Mesendoderm (in vitro differentiated cells): ENCODE measurements around the gene TMCO4.
A peak's percentile ranks its signal among the peaks of the same experiment; 100 is the strongest.
"Not testable (repeated sequence)": the region's sequence is repeated elsewhere in the genome, so short reads cannot be mapped to it uniquely, and the experiment has no call there.

ENCODE experiments used
- DNase-seq: peaks from one replicate; pipeline ENCODE4 v3.0.0; 2013
- H2AK5ac ChIP-seq: 2 replicates; pipeline ENCODE4 v1.6.1; 2013; ENCODE audit warnings: low read length, inconsistent platforms
- H2BK120ac ChIP-seq: 2 replicates; pipeline ENCODE4 v1.6.1; 2013; ENCODE audit warnings: low read depth, mild to moderate bottlenecking, low read length, moderate library complexity, mixed read lengths
- H2BK15ac ChIP-seq: replicated peaks from 2 replicates; pipeline ENCODE4 v1.6.1; 2013; ENCODE audit warnings: low read depth, mild to moderate bottlenecking, moderate library complexity
- H2BK5ac ChIP-seq: 2 replicates; pipeline ENCODE4 v1.6.1; 2013; ENCODE audit warnings: low read length, inconsistent platforms
- H3K18ac ChIP-seq: 2 replicates; pipeline ENCODE4 v1.6.1; 2013; ENCODE audit warnings: mild to moderate bottlenecking, low read length, mixed read lengths
- H3K23ac ChIP-seq: one replicate; pipeline ENCODE4 v1.6.1; 2013; ENCODE audit warnings: low read length
- H3K27ac ChIP-seq: 2 replicates; pipeline ENCODE4 v1.5.1; 2013; ENCODE audit warnings: low read depth, mild to moderate bottlenecking, inconsistent platforms, low read length, moderate library complexity
- H3K27me3 ChIP-seq: 2 replicates; pipeline ENCODE4 v1.6.1; 2013; ENCODE audit warnings: low read length, control low read depth, mild to moderate bottlenecking, inconsistent platforms; ENCODE audit not compliant: insufficient read depth, poor library complexity
- H3K36me3 ChIP-seq: 2 replicates; pipeline ENCODE4 v1.6.1; 2013; ENCODE audit warnings: low read length, inconsistent platforms; ENCODE audit not compliant: control insufficient read depth, insufficient read depth
- H3K4ac ChIP-seq: one replicate; pipeline ENCODE4 v1.6.1; 2013; ENCODE audit warnings: low read depth, mild to moderate bottlenecking, low read length, moderate library complexity
- H3K4me1 ChIP-seq: 2 replicates; pipeline ENCODE4 v1.6.1; 2013; ENCODE audit warnings: low read depth, low read length, inconsistent platforms; ENCODE audit not compliant: control insufficient read depth
- H3K4me2 ChIP-seq: 2 replicates; pipeline ENCODE4 v1.6.1; 2013; ENCODE audit warnings: low read length
- H3K4me3 ChIP-seq: 2 replicates; pipeline ENCODE4 v1.5.1; 2013; ENCODE audit warnings: mild to moderate bottlenecking, low read length
- H3K56ac ChIP-seq: one replicate; pipeline ENCODE4 v1.6.1; 2013; ENCODE audit warnings: low read length
- H3K79me1 ChIP-seq: 2 replicates; pipeline ENCODE4 v1.6.1; 2013; ENCODE audit warnings: low read length, inconsistent platforms
- H3K79me2 ChIP-seq: 2 replicates; pipeline ENCODE4 v1.6.1; 2013; ENCODE audit warnings: mild to moderate bottlenecking, low read length; ENCODE audit not compliant: control insufficient read depth, insufficient read depth
- H3K9ac ChIP-seq: 2 replicates; pipeline ENCODE4 v1.6.1; 2013; ENCODE audit warnings: low read length, inconsistent platforms
- H4K5ac ChIP-seq: one replicate; pipeline ENCODE4 v1.6.1; 2013; ENCODE audit warnings: low read length
- H4K8ac ChIP-seq: one replicate; pipeline ENCODE4 v1.6.1; 2013; ENCODE audit warnings: low read depth, mild to moderate bottlenecking, control low read depth, low read length, moderate library complexity
- WGBS: extraction: QIAGEN DNeasy Blood & Tissue Kit; methylation state at CpG from one replicate; pipeline ENCODE4 v1.1.7; 2013; ENCODE audit warnings: low lambda C conversion rate, missing lambda C conversion rate; ENCODE audit not compliant: insufficient coverage; ENCODE audit errors: extremely low coverage; 5-methylcytosine and 5-hydroxymethylcytosine counted together

Gene TMCO4

DNA sequence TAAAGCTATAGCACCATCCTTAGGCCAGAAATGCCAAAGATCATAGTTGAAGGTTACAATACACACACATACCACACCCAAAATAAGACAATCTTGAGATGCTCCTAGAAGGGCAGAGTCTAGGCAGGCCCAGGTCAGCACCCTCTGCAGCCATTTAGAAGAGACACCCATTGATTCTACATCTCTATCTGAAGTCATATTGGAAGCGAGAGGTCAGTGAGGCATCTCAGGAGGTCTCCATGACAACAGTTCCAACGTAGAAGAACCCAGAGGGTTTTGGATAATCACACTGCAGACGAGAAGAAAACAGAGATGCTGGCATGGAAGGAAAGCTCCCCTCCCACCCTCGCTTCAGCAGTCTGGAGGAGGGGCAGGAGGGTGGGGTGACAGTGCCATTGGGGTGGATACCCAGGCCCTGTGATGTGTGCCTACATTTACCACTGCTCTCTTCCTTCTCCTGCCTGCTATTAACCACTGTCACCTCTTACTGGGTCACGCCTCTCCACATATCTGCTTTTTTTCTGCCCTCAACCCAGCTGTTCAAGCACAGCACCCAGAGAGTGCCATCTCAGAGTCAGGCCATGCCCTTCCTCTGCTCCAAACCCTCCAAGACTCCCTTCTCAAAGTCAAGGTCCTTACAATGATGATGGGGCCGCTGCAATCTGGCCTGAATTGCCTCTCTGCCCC, 6.2 kb downstream of the TMCO4 start:
- no CpG with 5 or more reads among the region's 6 CpGs for WGBS
- H3K27me3 ChIP-seq = no peaks in the 10 kb centered on the region
- no peak overlapping the region for H3K56ac ChIP-seq
- H3K4me1 ChIP-seq = no peaks in the 10 kb centered on the region
- H3K9ac ChIP-seq = no peak overlapping the region
- no peaks in the 10 kb centered on the region for H3K79me2 ChIP-seq
- no peak overlapping the region for H2BK120ac ChIP-seq
- no peak overlapping the region for H3K4me2 ChIP-seq
- H3K79me1 ChIP-seq = no peaks in the 10 kb centered on the region
- no peak overlapping the region for H3K27ac ChIP-seq
- no peaks in the 10 kb centered on the region for H3K36me3 ChIP-seq
- H2BK5ac ChIP-seq = no peak overlapping the region
- H2BK15ac ChIP-seq = no peak overlapping the region
- no peak overlapping the region for H2AK5ac ChIP-seq
- no peak overlapping the region for H4K5ac ChIP-seq
- no peak overlapping the region for H3K18ac ChIP-seq
- no peak overlapping the region for H3K4ac ChIP-seq
- no peak for DNase-seq
- no peak overlapping the region for H3K4me3 ChIP-seq
- no peak overlapping the region for H3K23ac ChIP-seq
- H4K8ac ChIP-seq = no peak overlapping the region

DNA sequence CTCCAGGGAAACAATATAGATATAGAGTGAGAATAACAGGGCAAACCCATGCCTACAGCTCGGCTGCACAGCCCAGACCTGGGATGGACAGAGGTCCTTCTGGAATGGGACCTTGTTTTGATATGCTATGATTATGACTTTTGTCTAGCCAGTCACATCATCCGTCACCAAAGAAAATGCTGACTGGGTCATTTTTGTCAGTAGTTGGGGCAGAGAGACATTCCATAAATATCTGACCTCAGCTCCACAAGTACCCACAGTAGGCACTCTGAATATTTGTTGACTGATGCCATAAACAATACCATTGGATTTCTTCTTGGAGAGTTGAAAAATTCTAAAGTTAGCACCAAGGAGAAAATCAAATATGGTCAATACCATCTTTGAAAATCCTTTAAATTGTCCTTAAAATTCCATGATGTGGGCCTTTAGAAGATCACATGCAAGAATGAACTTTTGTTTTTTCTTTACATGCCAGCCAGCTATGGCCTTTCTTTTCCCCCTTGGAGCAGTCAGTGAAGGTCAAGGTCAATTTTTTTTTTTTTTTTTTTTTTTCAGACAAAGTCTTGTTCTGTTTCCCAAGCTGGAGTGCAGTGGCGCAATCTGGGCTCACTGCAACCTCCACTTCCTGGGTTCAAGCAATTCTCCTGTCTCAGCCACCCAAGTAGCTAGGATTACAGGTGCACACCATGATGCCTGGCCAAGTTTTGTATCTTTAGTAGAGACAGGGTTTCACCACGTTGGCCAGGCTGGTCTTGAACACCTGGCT, 7.3 kb downstream of the TMCO4 start:
- Histone ChIP-seq H3K4me2 (no peak overlapping the region), H3K27me3 (no peaks in the 10 kb centered on the region), H3K56ac (no peak overlapping the region), H3K4me3 (no peak overlapping the region), H3K9ac (no peak overlapping the region), H3K4ac (no peak overlapping the region), H3K4me1 (peaks cover under 1% of the 10 kb centered on the region), H3K79me2 (no peaks in the 10 kb centered on the region), H3K18ac (no peak overlapping the region), H4K5ac (no peak overlapping the region), H2BK5ac (no peak overlapping the region), H3K36me3 (no peaks in the 10 kb centered on the region), H3K79me1 (no peaks in the 10 kb centered on the region), H2AK5ac (no peak overlapping the region), H3K27ac (no peak overlapping the region), H3K23ac (no peak overlapping the region), H2BK120ac (no peak overlapping the region), H4K8ac (no peak overlapping the region), H2BK15ac (no peak overlapping the region)
- WGBS = no CpG with 5 or more reads among the region's 4 CpGs
- DNase-seq = no peak

DNA sequence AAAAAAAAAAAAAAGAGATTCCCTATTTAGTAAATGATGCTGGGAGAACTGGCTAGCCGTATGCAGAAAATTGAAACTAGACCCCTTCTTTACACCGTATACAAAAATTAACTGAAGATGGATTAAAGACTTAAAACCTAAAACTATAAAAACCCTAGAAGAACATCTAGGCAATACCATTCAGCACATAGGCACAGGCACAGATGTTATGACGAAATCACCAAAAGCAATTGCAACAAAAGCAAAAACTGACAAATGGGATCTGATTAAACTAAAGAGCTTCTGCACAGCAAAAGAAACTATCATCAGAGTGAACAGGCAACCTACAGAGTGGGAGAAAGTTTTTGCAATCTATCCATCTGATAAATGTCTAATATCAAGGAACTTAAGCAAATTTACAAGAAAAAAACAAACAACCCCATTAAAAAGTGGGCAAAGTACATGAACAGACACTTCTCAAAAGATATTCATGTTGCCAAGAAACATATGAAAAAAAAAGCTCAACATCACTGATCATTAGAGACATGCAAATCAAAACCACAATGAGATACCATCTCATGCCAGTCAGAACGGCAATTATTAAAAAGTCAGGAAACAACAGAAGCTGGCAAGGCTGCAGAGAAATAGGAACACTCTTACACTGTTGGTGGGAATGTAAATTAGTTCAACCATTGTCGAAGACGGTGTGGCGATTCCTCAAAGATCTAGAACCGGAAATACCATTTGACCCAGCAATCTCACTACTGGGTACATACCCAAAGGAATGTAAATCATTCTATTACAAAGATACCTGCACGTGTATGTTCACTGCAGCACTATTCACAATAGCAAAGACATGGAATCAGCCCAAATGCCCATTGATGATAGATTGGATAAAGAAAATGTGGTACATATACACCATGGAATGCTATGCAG, 9.4 kb downstream of the TMCO4 start:
- not testable (repeated sequence) for H2BK120ac ChIP-seq, H4K5ac ChIP-seq, H3K23ac ChIP-seq, H3K18ac ChIP-seq, H3K4ac ChIP-seq, H3K56ac ChIP-seq, H3K9ac ChIP-seq, H2BK5ac ChIP-seq, H3K4me3 ChIP-seq, H3K27me3 ChIP-seq, DNase-seq, H2BK15ac ChIP-seq, H2AK5ac ChIP-seq, H3K27ac ChIP-seq, H3K79me1 ChIP-seq, H3K4me2 ChIP-seq, H3K36me3 ChIP-seq, H3K79me2 ChIP-seq, H3K4me1 ChIP-seq, H4K8ac ChIP-seq
- WGBS = no CpG with 5 or more reads among the region's 9 CpGs

DNA sequence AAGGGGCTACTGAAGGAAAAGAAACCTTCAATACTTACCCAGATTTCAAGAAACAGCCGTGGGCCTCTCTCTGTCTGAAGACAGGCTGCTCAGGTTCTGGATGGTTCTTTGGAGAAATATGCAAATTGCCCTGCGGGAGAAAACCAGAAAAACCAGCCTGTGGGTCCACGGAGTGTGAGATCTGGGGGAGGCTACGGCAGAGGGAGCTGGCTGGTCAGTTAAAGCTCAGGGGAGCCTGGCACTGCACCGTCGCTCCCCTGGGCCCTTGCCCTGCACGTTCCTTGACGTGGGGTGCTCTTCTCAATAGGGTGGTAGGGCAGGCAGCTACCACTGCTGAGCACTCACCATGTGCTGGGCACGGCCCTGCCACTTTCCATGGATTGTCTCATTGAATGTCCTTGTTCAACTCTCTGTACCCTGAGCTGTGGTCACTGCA, 12.7 kb downstream of the TMCO4 start:
- Histone ChIP-seq H3K4me2 (peak overlapping the region; percentile 10), H3K27me3 (no peaks in the 10 kb centered on the region), H3K79me2 (no peaks in the 10 kb centered on the region), H3K4ac (no peak overlapping the region), H3K36me3 (no peaks in the 10 kb centered on the region), H3K27ac (no peak overlapping the region), H3K4me1 (peaks cover 7% of the 10 kb centered on the region), H2BK5ac (peak overlapping the region; percentile 54), H3K4me3 (no peak overlapping the region), H2AK5ac (no peak overlapping the region), H3K23ac (peak overlapping the region; percentile 59), H4K8ac (no peak overlapping the region), H3K79me1 (no peaks in the 10 kb centered on the region), H2BK120ac (no peak overlapping the region), H3K56ac (peak overlapping the region; percentile 84), H3K9ac (peak overlapping the region; percentile 32), H3K18ac (peak overlapping the region; percentile 9), H2BK15ac (no peak overlapping the region), H4K5ac (no peak overlapping the region)
- DNase-seq = peak; percentile 91
- no CpG with 5 or more reads among the region's 9 CpGs for WGBS

DNA sequence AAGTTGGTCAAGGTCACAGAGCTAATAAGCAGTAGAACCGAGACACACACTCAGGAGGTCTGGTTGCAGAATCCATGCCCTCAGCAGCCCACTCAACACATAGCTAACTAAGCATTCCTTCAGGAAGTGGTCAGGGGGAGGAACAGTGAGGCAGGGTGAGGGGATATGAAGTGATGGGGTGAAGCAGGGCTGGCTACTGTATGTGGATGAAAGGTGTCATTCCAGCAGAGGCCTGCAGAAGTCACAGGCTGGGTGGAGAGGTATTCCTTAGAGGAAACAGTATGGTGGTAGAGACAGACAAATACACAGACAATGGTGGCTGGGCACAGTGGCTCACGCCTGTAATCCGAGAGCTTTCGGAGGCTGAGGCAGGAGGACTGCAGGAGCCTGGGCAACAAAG, 14.1 kb downstream of the TMCO4 start:
- peak; percentile 55 for DNase-seq

More for the DNA sequence above, 14.1 kb downstream of the TMCO4 start:
- WGBS = no CpG with 5 or more reads among the region's 4 CpGs
- no peaks in the 10 kb centered on the region for H3K27me3 ChIP-seq
- H2AK5ac ChIP-seq = no peak overlapping the region
- H2BK15ac ChIP-seq = no peak overlapping the region
- H3K4me1 ChIP-seq = peaks cover 7% of the 10 kb centered on the region
- no peak overlapping the region for H3K23ac ChIP-seq
- H4K5ac ChIP-seq = no peak overlapping the region
- no peak overlapping the region for H3K27ac ChIP-seq
- H2BK5ac ChIP-seq = no peak overlapping the region
- H2BK120ac ChIP-seq = no peak overlapping the region
- H4K8ac ChIP-seq = no peak overlapping the region
- no peak overlapping the region for H3K9ac ChIP-seq
- no peak overlapping the region for H3K4ac ChIP-seq
- no peak overlapping the region for H3K4me2 ChIP-seq
- H3K36me3 ChIP-seq = no peaks in the 10 kb centered on the region
- H3K79me1 ChIP-seq = no peaks in the 10 kb centered on the region
- H3K79me2 ChIP-seq = no peaks in the 10 kb centered on the region
- H3K4me3 ChIP-seq = no peak overlapping the region
- no peak overlapping the region for H3K18ac ChIP-seq
- H3K56ac ChIP-seq = no peak overlapping the region
